ENCODE data around the gene AMOTL2. TPM values are rescaled to one million over a fixed set of nuclear protein-coding genes. Genes with fewer than 3 reads are reported as not detected.

AMOTL2 gene
- polyA plus RNA-seq, 3 donors, result 13.8 to 174 (median 45.0) TPM

GRCh38 chr3:134384963-134385362 is 10.7 kb upstream of the AMOTL2 start:
- no peak overlapping the region for H3K27ac ChIP-seq (ENCODE audit: low read depth, low read length)
- 90 to 96% (median 95%) methylated on average over 7 of the region's 7 CpGs for WGBS, 3 donors

GRCh38 chr3:134381831-134382442 is 7.7 kb upstream of the AMOTL2 start:
- no peak overlapping the region for H3K27ac ChIP-seq (ENCODE audit: low read depth, low read length)
- WGBS, 3 donors, result 40 to 61% (median 54%) methylated on average over 8 of the region's 8 CpGs

GRCh38 chr3:134381076-134381475 is 6.8 kb upstream of the AMOTL2 start:
- WGBS, 3 donors, result 21 to 34% (median 29%) methylated on average over 1 of the region's 1 CpG
- peak overlapping the region; percentile 19 for H3K27ac ChIP-seq (ENCODE audit: low read depth, low read length)

- 77 to 88% (median 84%) methylated on average over 2 of the region's 2 CpGs for WGBS, 3 donors
- H3K27ac ChIP-seq (ENCODE audit: low read depth, low read length), result no peak overlapping the region
Observed at GRCh38 chr3:134380249-134380648, 6.0 kb upstream of the AMOTL2 start.

- WGBS, 3 donors, result 81 to 94% (median 92%) methylated on average over 3 of the region's 3 CpGs
- no peak overlapping the region for H3K27ac ChIP-seq (ENCODE audit: low read depth, low read length)
Observed at GRCh38 chr3:134378818-134379217, 4.6 kb upstream of the AMOTL2 start.

- H3K27ac ChIP-seq (ENCODE audit: low read depth, low read length), result no peak overlapping the region
Observed at GRCh38 chr3:134378384-134378783, 4.1 kb upstream of the AMOTL2 start.

- H3K27ac ChIP-seq (ENCODE audit: low read depth, low read length), result no peak overlapping the region
- 73 to 87% (median 81%) methylated on average over 3 of the region's 3 CpGs for WGBS, 3 donors
Observed at GRCh38 chr3:134377896-134378295, 3.6 kb upstream of the AMOTL2 start.

GRCh38 chr3:134376786-134377426 is 2.7 kb upstream of the AMOTL2 start:
- no peak overlapping the region for H3K27ac ChIP-seq (ENCODE audit: low read depth, low read length)
- 86 to 91% (median 88%) methylated on average over 5 of the region's 5 CpGs for WGBS, 3 donors

GRCh38 chr3:134376385-134376765 is 2.1 kb upstream of the AMOTL2 start:
- 96 to 98% (median 96%) methylated on average over 4 of the region's 4 CpGs for WGBS, 3 donors
- H3K27ac ChIP-seq (ENCODE audit: low read depth, low read length), result no peak overlapping the region

- 68 to 90% (median 80%) methylated on average over 8 of the region's 8 CpGs for WGBS, 3 donors
- H3K27ac ChIP-seq (ENCODE audit: low read depth, low read length), result no peak overlapping the region
Observed at GRCh38 chr3:134375582-134376384, 1.5 kb upstream of the AMOTL2 start.

- peak overlapping the region; percentile 94 for H3K27ac ChIP-seq (ENCODE audit: low read depth, low read length)
- WGBS, 3 donors, result 4 to 14% (median 12%) methylated on average over 27 to 30 of the region's 30 CpGs
Observed at GRCh38 chr3:134374791-134375581, 739 bp upstream of the AMOTL2 start.

GRCh38 chr3:134373271-134374104 is 759 bp downstream of the AMOTL2 start:
- WGBS, 3 donors, result 9 to 11% (median 10%) methylated on average over 48 to 51 of the region's 51 CpGs
- peak overlapping the region; percentile 94 for H3K27ac ChIP-seq (ENCODE audit: low read depth, low read length)

GRCh38 chr3:134372396-134373270 is 1.6 kb downstream of the AMOTL2 start:
- peak overlapping the region; percentile 52 for H3K27ac ChIP-seq (ENCODE audit: low read depth, low read length)
- WGBS, 3 donors, result 30 to 48% (median 44%) methylated on average over 9 of the region's 9 CpGs

- 41 to 58% (median 57%) methylated on average over 7 of the region's 7 CpGs for WGBS, 3 donors
- H3K27ac ChIP-seq (ENCODE audit: low read depth, low read length), result no peak overlapping the region
Observed at GRCh38 chr3:134371542-134372324, 2.5 kb downstream of the AMOTL2 start.

- WGBS, 3 donors, result 49 to 78% (median 61%) methylated on average over 20 to 34 of the region's 34 CpGs
- H3K27ac ChIP-seq (ENCODE audit: low read depth, low read length), result no peak overlapping the region
Observed at GRCh38 chr3:134370611-134371531, 3.4 kb downstream of the AMOTL2 start.
